GM12878 (cell line): ENCODE results near the gene MCRIP2. TPM values are rescaled to one million over a fixed set of nuclear protein-coding genes. Genes with fewer than 3 reads are reported as not detected.
A peak's percentile ranks its signal among the peaks of the same experiment; 100 is the strongest.

Source experiments
- ATAC-seq: fragments of 200-7000 bp; cut with Tn5 transposase; 3 replicates; pipeline ENCODE4 v1.9.1; 2020; ENCODE audit warnings: mild to moderate bottlenecking, moderate library complexity
- BruUV-seq: library from RNA; stranded (reverse); fragments of 400-500 nt; replicated peaks from 2 replicates; lab custom pipeline; 2021; lab: Mats Ljungman, UMichigan
- CTCF ChIA-PET: fragments of 300-600 bp; sonication (Branson Sonifier 250); formaldehyde crosslinking; extraction: SDS; loops from one replicate; lab custom pipeline; 2021; ENCODE audit warnings: inconsistent platforms; lab: Yijun Ruan, JAX
- POLR2A ChIA-PET: fragments of 350-600 bp; formaldehyde crosslinking; extraction: SDS; loops from one replicate; lab custom pipeline; 2021; ENCODE audit warnings: inconsistent platforms; lab: Charles Lee
- RAD21 ChIA-PET: fragments of 300-600 bp; sonication (Branson Sonifier 250); formaldehyde crosslinking; loops from one replicate; lab custom pipeline; 2023; ENCODE audit warnings: antibody characterized with exemption; ENCODE audit not compliant: unreplicated experiment; lab: Charles Lee
- SMC1A ChIA-PET: fragments of 300-600 bp; sonication (Branson Sonifier 250); formaldehyde crosslinking; loops from one replicate; lab custom pipeline; 2023; ENCODE audit not compliant: unreplicated experiment, uncharacterized antibody; lab: Charles Lee
- DNase-seq: peaks from one replicate; pipeline ENCODE4 v3.0.0-alpha.2; 2011; ENCODE audit warnings: low read depth, low spot score
- FAIRE-seq: peaks from 3 replicates; lab custom pipeline; 2011; peaks lifted over from hg19 to GRCh38; lab: Jason Lieb, UNC
- H2AFZ ChIP-seq: 2 replicates; pipeline ENCODE4 v1.6.0; 2011; ENCODE audit warnings: low read depth, low read length, control low read depth; ENCODE audit not compliant: control insufficient read depth
- H3K27ac ChIP-seq: 2 replicates; pipeline ENCODE4 v1.5.1; 2011; ENCODE audit warnings: control low read depth; ENCODE audit not compliant: control insufficient read depth, insufficient read depth
- H3K27me3 ChIP-seq, 2 experiments: replicated peaks in 1 of 2; 2 replicates each; pipeline versions ENCODE4 v1.6.0 to v1.6.1; 2011; ENCODE audit warnings: low read length in 1 of 2; ENCODE audit not compliant: control insufficient read depth in 2 of 2, insufficient read depth in 2 of 2
- H3K36me3 ChIP-seq, 2 experiments: 2 replicates each; pipeline ENCODE4 v1.5.1; 2011; ENCODE audit warnings: low read length in 1 of 2; ENCODE audit not compliant: control insufficient read depth in 2 of 2, insufficient read depth in 2 of 2
- H3K4me1 ChIP-seq: 2 replicates; pipeline ENCODE4 v1.6.1; 2011; ENCODE audit warnings: mild to moderate bottlenecking, low read length, moderate library complexity, mixed read lengths; ENCODE audit not compliant: control insufficient read depth, insufficient read depth
- H3K4me2 ChIP-seq: 2 replicates; pipeline ENCODE4 v1.6.0; 2011; ENCODE audit warnings: control low read depth; ENCODE audit not compliant: control insufficient read depth, insufficient read depth
- H3K4me3 ChIP-seq: fragments of 200-600 bp; sonication (generic); 2 replicates; pipeline ENCODE4 v1.5.1; 2016
- H3K79me2 ChIP-seq: 2 replicates; pipeline ENCODE4 v1.6.0; 2011; ENCODE audit warnings: low read length; ENCODE audit not compliant: control insufficient read depth, insufficient read depth
- H3K9ac ChIP-seq: 2 replicates; pipeline ENCODE4 v1.8.0; 2011; ENCODE audit warnings: low read length, control low read depth, mixed read lengths; ENCODE audit not compliant: control insufficient read depth, insufficient read depth
- H3K9me3 ChIP-seq: replicated peaks from 3 replicates; pipeline ENCODE4 v1.5.1; 2011; ENCODE audit warnings: mild to moderate bottlenecking, low read length; ENCODE audit not compliant: control insufficient read depth, insufficient read depth
- H4K20me1 ChIP-seq: 2 replicates; pipeline ENCODE4 v1.6.0; 2011; ENCODE audit not compliant: control insufficient read depth, insufficient read depth
- BACH1 ChIP-seq: fragments of 450-650 bp; IDR thresholded peaks from 2 replicates; pipeline ENCODE4 v1.6.1; 2017; ENCODE audit warnings: mild to moderate bottlenecking, borderline replicate concordance
- CTCF ChIP-seq, 3 experiments: IDR thresholded peaks in 2 of 3; conservative IDR thresholded peaks in 1 of 3; 2 replicates each; pipeline ENCODE4 v1.5.1; 2011; ENCODE audit warnings: low read depth in 3 of 3, low read length in 3 of 3, mild to moderate bottlenecking in 3 of 3, control low read depth in 2 of 3, moderate library complexity in 2 of 3, inconsistent platforms in 1 of 3, mixed read lengths in 1 of 3; ENCODE audit not compliant: control insufficient read depth in 2 of 3, insufficient read depth in 1 of 3; ENCODE audit errors: extremely low read depth in 1 of 3
- EGR1 ChIP-seq, 2 experiments: IDR thresholded peaks; 1 replicate in 1 of 2; 2 replicates in 1 of 2; pipeline ENCODE4 v1.6.1; 2011 to 2012; ENCODE audit warnings: low read depth in 2 of 2, low read length in 2 of 2, borderline replicate concordance in 1 of 2, mild to moderate bottlenecking in 1 of 2, moderate library complexity in 1 of 2
- IRF4 ChIP-seq: IDR thresholded peaks from 2 replicates; pipeline ENCODE4 v1.6.1; 2011; ENCODE audit warnings: low read depth, low read length
- PAX8 ChIP-seq: fragments of 450-650 bp; IDR thresholded peaks from 2 replicates; pipeline ENCODE4 v1.6.1; 2017; ENCODE audit warnings: mild to moderate bottlenecking, moderate library complexity
- POLR2AphosphoS2 ChIP-seq: IDR thresholded peaks from 2 replicates; pipeline ENCODE4 v1.6.1; 2011; ENCODE audit warnings: low read depth, mild to moderate bottlenecking, low read length, improper control_type of control experiment, moderate library complexity
- SMC3 ChIP-seq: IDR thresholded peaks from 2 replicates; pipeline ENCODE4 v1.6.1; 2011; ENCODE audit warnings: low read length, improper control_type of control experiment, borderline replicate concordance
- SUPT20H ChIP-seq: IDR thresholded peaks from 2 replicates; pipeline ENCODE4 v1.6.1; 2011; ENCODE audit warnings: low read depth, mild to moderate bottlenecking, low read length, moderate library complexity, borderline replicate concordance; ENCODE audit not compliant: control insufficient read depth
- WGBS: methylation state at CpG from one replicate; pipeline ENCODE4 v1.1.6; 2016; ENCODE audit warnings: low lambda C conversion rate; ENCODE audit not compliant: insufficient replicate concordance, insufficient coverage; ENCODE audit errors: missing lambda C conversion rate; 5-methylcytosine and 5-hydroxymethylcytosine counted together
- in situ Hi-C: fragments of 300-500 bp; cut with MboI; formaldehyde crosslinking; loops from 9 replicates; pipeline ENCODE4 v1.14.3; 2018; ENCODE audit warnings: mixed read lengths
- intact Hi-C: fragments of 100-400 bp; cut with micrococcal nuclease; formaldehyde crosslinking; loops from one replicate; pipeline ENCODE4 v1.14.2; 2022; ENCODE audit not compliant: unreplicated experiment
- polyA plus RNA-seq, 11 experiments: library from polyadenylated mRNA; depleted of rRNA in 4 of 11; unstranded in 6 of 11; stranded (reverse) in 5 of 11; fragments of >200 nt; fragmentation: Nextera tagmentation in 4 of 11; fragmentation: Illumina TruSeq in 1 of 11; extraction: Ambion mirVana in 4 of 11; extraction: Trizol in 1 of 11; gene quantifications; 1 replicate in 1 of 11; 2 replicates in 10 of 11; pipeline versions ENCODE4 v1.2.1 to v1.2.3, GENCODE V29; 2011 to 2016; ENCODE audit warnings: inconsistent platforms in 2 of 11, missing spikeins in 2 of 11, low read depth in 1 of 11
- total RNA-seq, 4 experiments: library from RNA; depleted of rRNA in 3 of 4; stranded (reverse); fragments of >200 nt in 3 of 4; fragmentation: Illumina TruSeq in 1 of 4; extraction: Trizol in 1 of 4; gene quantifications; 2 replicates each; pipeline versions ENCODE4 v1.2.1 to v1.2.3, GENCODE V29; 2013 to 2021

The MCRIP2 gene
- total and polyA plus RNA-seq, 10 of the 15 experiments (the other 5 are each of a cell fraction or from before 2014, with no cell fraction given): 0.19 to 93.1 (median 57.9) TPM

DNA sequence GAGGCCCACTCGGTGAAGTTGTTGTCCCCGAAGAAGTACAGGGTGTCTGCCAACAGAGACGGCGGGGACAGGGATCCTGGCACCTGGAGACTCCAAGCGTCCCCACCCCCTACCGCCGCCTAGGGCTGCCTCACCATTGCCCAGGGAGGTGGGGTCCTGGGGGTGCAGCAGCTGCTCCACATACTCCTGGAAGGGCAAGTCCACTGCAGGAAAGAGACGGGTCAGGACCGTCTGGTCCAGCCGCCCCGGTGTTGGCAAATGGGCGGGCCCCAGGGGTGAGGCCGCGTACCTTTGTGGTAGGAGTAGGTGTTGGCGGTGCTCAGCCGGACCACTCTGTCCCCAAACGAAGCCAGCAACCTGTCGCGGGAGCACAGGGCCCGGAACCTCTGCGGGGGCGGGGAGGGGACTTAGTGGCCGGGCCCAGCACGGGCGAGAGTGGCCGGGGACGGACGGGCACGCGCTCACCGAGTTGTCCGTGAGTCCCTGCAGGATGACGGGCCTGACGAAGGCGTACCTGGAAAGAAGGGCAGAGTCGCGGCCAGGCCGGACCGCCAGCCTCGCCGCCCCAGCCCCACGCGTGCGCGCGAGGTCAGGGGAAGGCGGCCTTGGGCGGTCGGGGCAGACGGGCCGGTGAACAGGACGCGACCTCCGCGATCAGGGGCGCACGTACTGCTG lies 41.9 kb downstream of the MCRIP2 start:
- RAD21 ChIA-PET: no interaction called here
- H3K4me2 ChIP-seq: peak overlapping the region; percentile 90
- POLR2A ChIA-PET: interaction anchor here (1.0 kb wide), 1 partner anchor 12 kb away, joined by 3 read pairs; no protein-coding TSS in a partner anchor
- CTCF ChIA-PET: interaction anchor here (0.8 kb wide), 1 partner anchor 35 kb away, joined by 3 read pairs; no protein-coding TSS in a partner anchor
- H3K36me3 ChIP-seq: peaks cover 6 to 14% of the 10 kb centered on the region in 2 experiments; a peak in 2 of 4 replicates
- BruUV-seq: no TSS peak
- no peaks in the 10 kb centered on the region for H3K27me3 ChIP-seq
- peaks cover 6% of the 10 kb centered on the region; the same call in 1 of the 2 replicates for H4K20me1 ChIP-seq
- in situ Hi-C loops: no loop called here
- H3K4me1 ChIP-seq: peaks cover 15% of the 10 kb centered on the region
- no peak for FAIRE-seq
- 0 out of 2 replicates have a peak overlapping the region, but pooled peaks have one; percentile 11 for H2AFZ ChIP-seq
- SMC1A ChIA-PET: no interaction called here
- no peak for DNase-seq
- intact Hi-C loops: loop anchor here (2.0 to 5.0 kb wide), 3 partner anchors 37 to 157 kb away; partner anchors contain the start of genes ANTKMT, CAPN15 and METTL26
- no peaks in the 10 kb centered on the region for H3K9me3 ChIP-seq
- H3K79me2 ChIP-seq: peaks cover 24% of the 10 kb centered on the region
- ATAC-seq: no peak
- peak overlapping the region; percentile 67 for H3K4me3 ChIP-seq
- H3K9ac ChIP-seq: peak overlapping the region; percentile 61
- peak overlapping the region; percentile 44; the same call in 1 of the 2 replicates for H3K27ac ChIP-seq
- 24% methylated on average over 41 of the region's 57 CpGs for WGBS
- TF ChIP-seq EGR1 (IDR thresholded peaks at IDR 0.05; ENCODE audit: borderline replicate concordance in 1 of 2, low read depth in 2 of 2, low read length in 2 of 2) (0 out of 3 replicates have a peak, but pooled peaks of 1 of the 2 experiments have one; percentile 35), POLR2AphosphoS2 (peak; percentile 85; the same call in 1 of the 2 replicates), IRF4 (no peak), SMC3 (no peak), PAX8 (no peak), SUPT20H (no peak), CTCF (IDR thresholded peaks at IDR 0.05 in 2 of 3, conservative IDR thresholded peaks at IDR 0.05 in 1 of 3; ENCODE audit: control insufficient read depth in 2 of 3, extremely low read depth in 1 of 3, insufficient read depth in 1 of 3, low read depth in 3 of 3, low read length in 3 of 3) (no peak), BACH1 (peak; percentile 87; the same call in 1 of the 2 replicates)
